ENCODE results near the gene UBAP1. TPM values are rescaled to one million over a fixed set of nuclear protein-coding genes. Genes with fewer than 3 reads are reported as not detected.
"Not testable (repeated sequence)": the region's sequence is repeated elsewhere in the genome, so short reads cannot be mapped to it uniquely, and the experiment has no call there.

The UBAP1 gene
- total RNA-seq = 28.3 and 30.6 TPM in 2 replicates

DNA sequence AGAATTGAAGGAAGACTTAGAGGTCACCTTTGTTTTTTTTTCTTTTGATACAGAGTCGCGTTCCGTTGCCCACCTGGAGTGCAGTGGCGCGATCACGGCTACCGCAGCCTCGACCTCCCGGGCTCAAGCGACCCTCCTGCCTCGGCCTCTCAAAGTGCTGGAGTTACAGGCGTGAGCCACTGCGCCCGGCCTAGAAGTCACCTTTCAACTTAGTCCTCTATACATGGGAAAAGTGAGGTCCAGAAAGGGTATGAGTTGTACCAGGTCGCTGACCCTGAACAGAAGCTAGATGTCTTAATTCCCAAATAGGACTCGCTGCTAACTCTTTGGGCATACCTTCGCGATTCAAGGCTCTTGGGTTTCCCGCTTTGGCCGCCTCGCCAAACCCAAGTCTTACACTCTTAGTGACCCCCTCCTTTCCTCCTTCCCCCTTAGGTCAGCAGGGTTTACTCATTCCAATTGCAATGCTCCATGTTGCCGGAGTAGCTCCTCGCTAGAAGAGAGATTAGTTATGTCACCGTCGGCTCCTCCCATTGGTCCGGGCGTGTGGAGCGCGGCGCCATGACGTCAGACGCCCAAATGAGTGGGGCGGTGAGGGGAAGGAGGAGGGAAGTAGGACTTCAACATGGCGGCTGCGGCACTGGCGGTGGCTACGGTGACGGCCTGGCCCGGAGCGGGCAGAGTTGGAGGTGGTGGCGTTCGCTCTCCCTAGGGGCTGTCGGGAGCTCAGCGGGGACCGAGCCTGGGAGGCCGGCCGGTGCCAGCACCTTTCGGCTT lies at the start of gene UBAP1:
TSS of gene UBAP1 (plus strand) at position 608 of the 777 bp plus-strand sequence. CDS start 41,872 bp downstream, outside the sequence.
- intact Hi-C loops (cut with micrococcal nuclease) = loop anchor here (1.0 to 5.0 kb wide), 9 partner anchors 7 to 434 kb away; partner anchors contain the start of genes DCAF12, DNAI1, FAM219A and KIF24
- Mint-ChIP-seq H3K27me3 (no peaks in the 10 kb centered on the region), H3K4me1 (peaks cover 20% of the 10 kb centered on the region), H3K9me3 (no peaks in the 10 kb centered on the region), H3K4me3 (peak within 1 kb of the TSS; percentile 99), H3K36me3 (ENCODE audit: low read depth) (peaks cover 11% of the 10 kb centered on the region), H3K27ac (peak within 1 kb of the TSS; percentile 96)
- ChIA-PET POLR2A (interaction anchor here (0.5 to 1.9 kb wide), 9 partner anchors 9 to 130 kb away, joined by 3 to 14 read pairs (median 5); partner anchors contain the start of gene UBAP2), CTCF (interaction anchor here (1.2 kb wide), 1 partner anchor 13 kb away, joined by 3 read pairs; no protein-coding TSS in a partner anchor)
- DNase-seq (peak; percentile 88), ATAC-seq (ENCODE audit: low read depth) (peak; percentile 97)
- TF ChIP-seq, protein P1, sequence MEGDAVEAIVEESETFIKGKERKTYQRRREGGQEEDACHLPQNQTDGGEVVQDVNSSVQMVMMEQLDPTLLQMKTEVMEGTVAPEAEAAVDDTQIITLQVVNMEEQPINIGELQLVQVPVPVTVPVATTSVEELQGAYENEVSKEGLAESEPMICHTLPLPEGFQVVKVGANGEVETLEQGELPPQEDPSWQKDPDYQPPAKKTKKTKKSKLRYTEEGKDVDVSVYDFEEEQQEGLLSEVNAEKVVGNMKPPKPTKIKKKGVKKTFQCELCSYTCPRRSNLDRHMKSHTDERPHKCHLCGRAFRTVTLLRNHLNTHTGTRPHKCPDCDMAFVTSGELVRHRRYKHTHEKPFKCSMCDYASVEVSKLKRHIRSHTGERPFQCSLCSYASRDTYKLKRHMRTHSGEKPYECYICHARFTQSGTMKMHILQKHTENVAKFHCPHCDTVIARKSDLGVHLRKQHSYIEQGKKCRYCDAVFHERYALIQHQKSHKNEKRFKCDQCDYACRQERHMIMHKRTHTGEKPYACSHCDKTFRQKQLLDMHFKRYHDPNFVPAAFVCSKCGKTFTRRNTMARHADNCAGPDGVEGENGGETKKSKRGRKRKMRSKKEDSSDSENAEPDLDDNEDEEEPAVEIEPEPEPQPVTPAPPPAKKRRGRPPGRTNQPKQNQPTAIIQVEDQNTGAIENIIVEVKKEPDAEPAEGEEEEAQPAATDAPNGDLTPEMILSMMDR (IDR thresholded peaks at IDR 0.05) = no peak

DNA sequence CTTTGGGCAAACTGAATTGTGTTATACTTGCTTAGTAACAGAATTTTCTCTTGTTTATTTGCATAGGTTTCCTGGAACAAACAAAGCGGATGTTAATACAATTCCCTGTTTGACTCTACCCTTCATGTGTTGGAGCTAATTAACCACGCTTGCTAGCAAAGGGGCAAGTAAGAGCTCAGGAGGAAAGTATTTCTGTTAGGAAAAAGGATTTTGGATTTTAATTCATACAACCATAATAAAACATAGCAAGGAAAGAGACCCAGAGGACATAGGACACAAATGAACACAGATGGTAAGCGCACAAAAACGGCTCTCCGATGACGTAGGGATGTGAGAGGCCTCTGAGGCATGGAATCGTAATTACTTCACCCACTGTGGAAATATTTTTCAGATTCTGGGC lies 47.3 kb upstream of the UBAP1 start:
- POLR2A ChIA-PET = no interaction called here
- TF ChIP-seq, protein P1 (IDR thresholded peaks at IDR 0.05) = no peak
- CTCF ChIA-PET = no interaction called here
- H3K4me3 Mint-ChIP-seq = no peak overlapping the region
- H3K9me3 Mint-ChIP-seq = no peaks in the 10 kb centered on the region
- intact Hi-C loops (cut with micrococcal nuclease) = no loop called here
- DNase-seq (no peak), ATAC-seq (ENCODE audit: low read depth) (no peak)
- peaks cover 44% of the 10 kb centered on the region for H3K27me3 Mint-ChIP-seq
- peaks cover 10% of the 10 kb centered on the region for H3K4me1 Mint-ChIP-seq
- H3K36me3 Mint-ChIP-seq (ENCODE audit: low read depth) = peaks cover under 1% of the 10 kb centered on the region
- no peak overlapping the region for H3K27ac Mint-ChIP-seq

DNA sequence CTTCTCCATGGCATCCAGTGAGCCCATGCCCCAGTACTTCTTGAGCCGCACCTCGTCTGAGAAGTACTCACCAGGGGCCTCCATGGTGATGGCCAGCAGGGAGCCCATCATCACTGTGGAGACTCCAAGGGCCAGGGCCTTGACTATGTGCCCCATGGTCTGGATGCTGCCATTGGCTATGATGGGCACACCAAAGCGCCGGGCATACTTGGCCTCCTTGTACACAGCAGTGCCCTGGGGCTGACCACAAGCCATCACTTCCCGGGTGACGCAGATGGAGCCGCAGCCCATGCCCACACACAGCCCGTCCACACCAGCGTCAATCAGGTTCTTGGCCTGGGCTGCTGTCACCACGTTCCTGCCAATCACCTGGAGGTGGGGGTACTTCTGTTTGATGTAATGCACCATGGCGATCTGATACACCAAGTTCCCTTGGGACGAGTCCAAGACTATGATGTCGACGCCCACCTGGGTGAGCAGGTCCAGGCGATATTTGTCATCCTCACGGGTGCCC lies 45.4 kb upstream of the UBAP1 start:
- ChIA-PET CTCF (no interaction called here), POLR2A (no interaction called here)
- intact Hi-C loops (cut with micrococcal nuclease) = no loop called here
- ATAC-seq (ENCODE audit: low read depth) (no peak), DNase-seq (no peak)
- Mint-ChIP-seq H3K27ac (no peak overlapping the region), H3K27me3 (peaks cover 33% of the 10 kb centered on the region), H3K36me3 (ENCODE audit: low read depth) (no peaks in the 10 kb centered on the region), H3K4me3 (no peak overlapping the region), H3K9me3 (peaks cover 2% of the 10 kb centered on the region), H3K4me1 (peaks cover 2% of the 10 kb centered on the region)
- TF ChIP-seq, protein P1 (IDR thresholded peaks at IDR 0.05) = no peak

DNA sequence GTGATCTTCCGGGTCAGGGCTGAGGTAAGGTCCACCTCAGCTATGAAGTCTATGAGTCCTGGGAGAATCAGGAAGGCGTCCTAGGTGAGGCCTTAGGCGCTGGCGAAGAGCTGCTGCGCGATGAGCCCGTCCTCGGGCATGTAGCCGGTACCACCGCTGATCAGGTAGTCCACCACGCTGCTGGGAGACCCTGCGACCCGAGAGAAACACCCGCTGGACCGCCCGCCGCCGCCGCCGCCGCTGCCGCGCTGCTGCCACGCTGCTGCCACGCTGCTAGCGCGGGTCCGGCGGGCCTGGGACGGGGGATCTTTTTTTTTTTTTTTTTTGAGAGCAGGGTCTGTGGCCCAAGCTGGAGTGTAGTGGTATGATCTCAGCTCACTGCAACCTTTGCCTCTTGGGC lies 44.3 kb upstream of the UBAP1 start:
- ChIA-PET POLR2A (no interaction called here), CTCF (no interaction called here)
- intact Hi-C loops (cut with micrococcal nuclease) = no loop called here
- no peak for DNase-seq
- Mint-ChIP-seq H3K9me3 (peaks cover 2% of the 10 kb centered on the region), H3K4me3 (no peak overlapping the region), H3K36me3 (ENCODE audit: low read depth) (no peaks in the 10 kb centered on the region), H3K4me1 (peaks cover 2% of the 10 kb centered on the region), H3K27ac (peak overlapping the region; percentile 48), H3K27me3 (peaks cover 31% of the 10 kb centered on the region)
- ATAC-seq (ENCODE audit: low read depth) = no peak
- TF ChIP-seq, protein P1 (IDR thresholded peaks at IDR 0.05) = no peak

DNA sequence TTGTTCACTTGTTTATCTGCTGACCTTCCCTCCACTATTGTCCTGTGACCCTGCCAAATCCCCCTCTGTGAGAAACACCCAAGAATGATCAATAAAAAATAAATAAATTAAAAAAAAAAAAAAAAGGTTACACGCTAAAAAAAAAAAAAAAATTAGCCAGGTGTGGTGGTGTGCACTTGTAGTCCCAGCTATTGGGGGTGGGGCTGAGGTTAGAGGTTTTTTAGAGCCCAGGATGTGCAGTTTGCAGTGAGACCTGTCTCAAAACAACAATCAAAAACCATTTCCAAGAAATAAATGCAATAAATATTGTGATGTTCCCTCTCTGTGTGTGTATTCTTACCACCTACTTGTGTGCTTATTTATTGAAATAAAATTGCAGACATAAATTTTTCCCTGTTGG lies 40.2 kb upstream of the UBAP1 start:
- H3K9me3 Mint-ChIP-seq; DNase-seq; H3K36me3 Mint-ChIP-seq (ENCODE audit: low read depth); H3K4me3 Mint-ChIP-seq; CTCF ChIA-PET; H3K4me1 Mint-ChIP-seq; H3K27ac Mint-ChIP-seq; ATAC-seq (ENCODE audit: low read depth): not testable (repeated sequence)
- intact Hi-C loops (cut with micrococcal nuclease) = loop anchor here (1.0 kb wide), 1 partner anchor 127 kb away; no protein-coding TSS in a partner anchor
- POLR2A ChIA-PET = interaction anchor here (0.7 kb wide), 1 partner anchor 41 kb away, joined by 4 read pairs; no protein-coding TSS in a partner anchor
- peaks cover 29% of the 10 kb centered on the region for H3K27me3 Mint-ChIP-seq

All from activated B cell treated with CpG ODN at 0.5 μM for 24 hours (primary cell).